SK-N-SH (cell line): Measurements from ENCODE around the gene NLGN1. TPM values are rescaled to one million over a fixed set of nuclear protein-coding genes. Genes with fewer than 3 reads are reported as not detected.

Experiments used
- CTCF ChIA-PET: fragments of 300-600, 350-600 bp; formaldehyde crosslinking; extraction: SDS; loops from one replicate; lab custom pipeline; 2021; lab: Yijun Ruan, JAX
- POLR2A ChIA-PET: fragments of 350-600 bp; sonication (Branson Sonifier 250); formaldehyde crosslinking; extraction: SDS; loops from one replicate; lab custom pipeline; 2020; ENCODE audit warnings: antibody characterized with exemption, inconsistent platforms; lab: Yijun Ruan, JAX
- DNase-seq: peaks from one replicate; pipeline ENCODE4 v3.0.0; 2012
- H2AFZ ChIP-seq: fragments of 200-600 bp; sonication (generic); 2 replicates; pipeline ENCODE4 v1.8.1; 2016; ENCODE audit warnings: antibody characterized with exemption, mild to moderate bottlenecking, low read depth
- H3F3A ChIP-seq: fragments of 200-600 bp; sonication (generic); replicated peaks from 2 replicates; pipeline ENCODE3; 2016; ENCODE audit warnings: antibody characterized with exemption, mild to moderate bottlenecking; ENCODE audit not compliant: insufficient read depth
- H3K27ac ChIP-seq, 2 experiments: fragments of 200-500 bp in 1 of 2; fragments of 200-600 bp in 1 of 2; sonication (Bioruptor generic) in 1 of 2; sonication (generic), shearing (Covaris generic) in 1 of 2; 2 replicates each; pipeline versions ENCODE4 v1.5.1 to v1.6.1; 2014 to 2016; ENCODE audit warnings: low read depth in 2 of 2, inconsistent platforms in 1 of 2, low read length in 1 of 2, mild to moderate bottlenecking in 1 of 2, mixed read lengths in 1 of 2
- H3K27me3 ChIP-seq: fragments of 200-600 bp; sonication (generic), shearing (Covaris generic); 2 replicates; pipeline ENCODE4 v1.6.1; 2016; ENCODE audit warnings: mixed run types; ENCODE audit not compliant: insufficient read depth
- H3K36me3 ChIP-seq, 2 experiments: fragments of 200-500 bp in 1 of 2; fragments of 200-600 bp in 1 of 2; sonication (Bioruptor generic) in 1 of 2; sonication (generic) in 1 of 2; replicated peaks in 1 of 2; 2 replicates each; pipeline versions ENCODE3 to v1.5.1; 2014 to 2016; ENCODE audit warnings: low read length in 1 of 2, mild to moderate bottlenecking in 1 of 2; ENCODE audit not compliant: insufficient read depth in 2 of 2, control insufficient read depth in 1 of 2
- H3K4me1 ChIP-seq, 2 experiments: fragments of 200-500 bp in 1 of 2; fragments of 200-600 bp in 1 of 2; sonication (Bioruptor generic) in 1 of 2; sonication (generic), shearing (Covaris generic) in 1 of 2; 2 replicates each; pipeline versions ENCODE4 v1.5.1 to v1.6.1; 2014 to 2016; ENCODE audit warnings: low read depth in 1 of 2, low read length in 1 of 2, mixed run types in 1 of 2; ENCODE audit not compliant: insufficient read depth in 2 of 2, control insufficient read depth in 1 of 2
- H3K4me2 ChIP-seq: fragments of 200-600 bp; sonication (generic), shearing (Covaris generic); 2 replicates; pipeline ENCODE4 v1.6.1; 2017; ENCODE audit warnings: mixed run types
- H3K4me3 ChIP-seq, 2 experiments: fragments of 200-500 bp in 1 of 2; fragments of 200-600 bp in 1 of 2; sonication (Bioruptor generic) in 1 of 2; sonication (generic), shearing (Covaris generic) in 1 of 2; 2 replicates each; pipeline versions ENCODE4 v1.5.1 to v1.8.1; 2014 to 2016; ENCODE audit warnings: low read depth in 2 of 2, inconsistent platforms in 1 of 2, low read length in 1 of 2, mild to moderate bottlenecking in 1 of 2, mixed read lengths in 1 of 2, moderate library complexity in 1 of 2
- H3K79me2 ChIP-seq: fragments of 200-600 bp; sonication (generic); 2 replicates; pipeline ENCODE4 v1.8.1; 2017; ENCODE audit warnings: mild to moderate bottlenecking; ENCODE audit not compliant: insufficient read depth
- H3K9ac ChIP-seq: fragments of 200-600 bp; sonication (generic); 2 replicates; pipeline ENCODE4 v1.6.1; 2017; ENCODE audit warnings: mixed run types
- H3K9me2 ChIP-seq: fragments of 200-600 bp; sonication (generic); 2 replicates; pipeline ENCODE4 v1.6.1; 2017; ENCODE audit warnings: mixed run types
- H3K9me3 ChIP-seq: fragments of 200-600 bp; sonication (generic); 2 replicates; pipeline ENCODE4 v1.6.1; 2017; ENCODE audit warnings: mixed run types, mild to moderate bottlenecking, moderate library complexity
- H4K20me1 ChIP-seq: fragments of 200-600 bp; sonication (generic); 2 replicates; pipeline ENCODE4 v1.6.1; 2017; ENCODE audit warnings: mild to moderate bottlenecking, mixed run types; ENCODE audit not compliant: insufficient read depth
- CHD2 ChIP-seq: fragments of 150-350 bp; IDR thresholded peaks from 2 replicates; pipeline ENCODE4 v1.6.1; 2018; ENCODE audit warnings: low read length; ENCODE audit not compliant: partially characterized antibody
- CTCF ChIP-seq: fragments of 200-600 bp; sonication (generic); IDR thresholded peaks from 2 replicates; pipeline ENCODE4 v1.6.1; 2017; ENCODE audit warnings: antibody characterized with exemption, mild to moderate bottlenecking, moderate library complexity
- ELF1 ChIP-seq: IDR thresholded peaks from 2 replicates; pipeline ENCODE4 v1.4.0; 2012
- EP300 ChIP-seq, 2 experiments: IDR thresholded peaks; 2 replicates each; pipeline versions ENCODE4 v1.4.0 to v1.6.1; 2012; ENCODE audit warnings: borderline replicate concordance in 1 of 2, low read depth in 1 of 2, low read length in 1 of 2
- EZH2phosphoT487 ChIP-seq: fragments of 200-600 bp; sonication (generic); IDR thresholded peaks from 2 replicates; pipeline ENCODE4 v1.6.1; 2017; ENCODE audit warnings: low read depth, mixed run types, mild to moderate bottlenecking, antibody characterized with exemption, moderate library complexity, borderline replicate concordance
- FOXM1 ChIP-seq: IDR thresholded peaks from 2 replicates; pipeline ENCODE4 v1.4.0; 2012; ENCODE audit warnings: low read depth, mild to moderate bottlenecking
- GATA2 ChIP-seq: sonication (generic); formaldehyde crosslinking; IDR thresholded peaks from 2 replicates; pipeline ENCODE4 v1.5.0; 2020; ENCODE audit warnings: mild to moderate bottlenecking, missing genetic modification reagents
- IRF3 ChIP-seq: fragments of 150-350 bp; IDR thresholded peaks from 2 replicates; pipeline ENCODE4 v1.6.1; 2016; ENCODE audit warnings: mild to moderate bottlenecking, low read depth, low read length
- MAX ChIP-seq: IDR thresholded peaks from 2 replicates; pipeline ENCODE4 v1.4.0; 2012; ENCODE audit warnings: low read depth
- NRF1 ChIP-seq: IDR thresholded peaks from 2 replicates; pipeline ENCODE4 v1.6.1; 2012; ENCODE audit warnings: low read depth, mild to moderate bottlenecking, low read length
- POLR2AphosphoS5 ChIP-seq: IDR thresholded peaks from 2 replicates; pipeline ENCODE4 v1.6.1; 2012; ENCODE audit warnings: low read depth, low read length
- RCOR1 ChIP-seq: fragments of 150-350 bp; IDR thresholded peaks from 2 replicates; pipeline ENCODE4 v1.6.1; 2017; ENCODE audit warnings: antibody characterized with exemption, low read length
- REST ChIP-seq: IDR thresholded peaks from 2 replicates; pipeline ENCODE4 v1.6.1; 2012; ENCODE audit warnings: mild to moderate bottlenecking, low read depth, low read length, moderate library complexity
- RFX5 ChIP-seq: IDR thresholded peaks from 2 replicates; pipeline ENCODE4 v1.6.1; 2012; ENCODE audit warnings: mild to moderate bottlenecking, improper control_type of control experiment, low read length
- SIN3A ChIP-seq: IDR thresholded peaks from 2 replicates; pipeline ENCODE4 v1.6.1; 2012; ENCODE audit warnings: low read depth, mild to moderate bottlenecking, low read length, moderate library complexity, borderline replicate concordance
- USF1 ChIP-seq: IDR thresholded peaks from 2 replicates; pipeline ENCODE4 v1.4.0; 2012; ENCODE audit warnings: low read depth, borderline replicate concordance
- YY1 ChIP-seq: IDR thresholded peaks from 2 replicates; pipeline ENCODE4 v1.4.0; 2012; ENCODE audit warnings: low read depth, mild to moderate bottlenecking
- WGBS: methylation state at CpG from one replicate; pipeline ENCODE4 v1.1.6; 2017; ENCODE audit warnings: low lambda C conversion rate; 5-methylcytosine and 5-hydroxymethylcytosine counted together
- polyA plus RNA-seq, 3 experiments: library from polyadenylated mRNA; depleted of rRNA; stranded (reverse); fragments of >200 nt; gene quantifications; 2 replicates each; pipeline ENCODE4 v1.2.3, GENCODE V29; 2012
- TF ChIP-seq, protein P1 (sequence below): IDR thresholded peaks from 2 replicates; pipeline ENCODE4 v1.4.0; 2012; ENCODE audit warnings: low read depth, borderline replicate concordance
- TF ChIP-seq, protein P2 (sequence below): fragments of 150-350 bp; IDR thresholded peaks from 2 replicates; pipeline ENCODE4 v1.6.1; 2017; ENCODE audit warnings: antibody characterized with exemption, low read length, low read depth, borderline replicate concordance

NLGN1 gene
- polyA plus RNA-seq, 1 of the 3 experiments (the other 2 are of a cell fraction) = 1.5 TPM

GRCh38 chr3:173630849-173631248, 233.3 kb downstream of the NLGN1 start:
- H3K27me3 ChIP-seq = no peaks in the 10 kb centered on the region
- H3K27ac ChIP-seq = no peak overlapping the region
- DNase-seq = no peak
- no peaks in the 10 kb centered on the region for H3K36me3 ChIP-seq
- WGBS = 80% methylated on average over 2 of the region's 2 CpGs
- H3K4me2 ChIP-seq = no peak overlapping the region
- H2AFZ ChIP-seq = no peak overlapping the region
- no peaks in the 10 kb centered on the region for H3K79me2 ChIP-seq
- peaks cover 4% of the 10 kb centered on the region for H3F3A ChIP-seq
- no peaks in the 10 kb centered on the region for H3K9me3 ChIP-seq
- POLR2A ChIA-PET = no interaction called here
- H3K4me1 ChIP-seq = no peaks in the 10 kb centered on the region; a peak in 1 of 4 replicates
- CTCF ChIA-PET = interaction anchor here (0.7 kb wide), 1 partner anchor 446 kb away, joined by 4 read pairs; no protein-coding TSS in a partner anchor
- H3K4me3 ChIP-seq = no peak overlapping the region
- H3K9me2 ChIP-seq = no peaks in the 10 kb centered on the region
- no peaks in the 10 kb centered on the region for H4K20me1 ChIP-seq
- H3K9ac ChIP-seq = no peak overlapping the region
- TF ChIP-seq, protein P1, sequence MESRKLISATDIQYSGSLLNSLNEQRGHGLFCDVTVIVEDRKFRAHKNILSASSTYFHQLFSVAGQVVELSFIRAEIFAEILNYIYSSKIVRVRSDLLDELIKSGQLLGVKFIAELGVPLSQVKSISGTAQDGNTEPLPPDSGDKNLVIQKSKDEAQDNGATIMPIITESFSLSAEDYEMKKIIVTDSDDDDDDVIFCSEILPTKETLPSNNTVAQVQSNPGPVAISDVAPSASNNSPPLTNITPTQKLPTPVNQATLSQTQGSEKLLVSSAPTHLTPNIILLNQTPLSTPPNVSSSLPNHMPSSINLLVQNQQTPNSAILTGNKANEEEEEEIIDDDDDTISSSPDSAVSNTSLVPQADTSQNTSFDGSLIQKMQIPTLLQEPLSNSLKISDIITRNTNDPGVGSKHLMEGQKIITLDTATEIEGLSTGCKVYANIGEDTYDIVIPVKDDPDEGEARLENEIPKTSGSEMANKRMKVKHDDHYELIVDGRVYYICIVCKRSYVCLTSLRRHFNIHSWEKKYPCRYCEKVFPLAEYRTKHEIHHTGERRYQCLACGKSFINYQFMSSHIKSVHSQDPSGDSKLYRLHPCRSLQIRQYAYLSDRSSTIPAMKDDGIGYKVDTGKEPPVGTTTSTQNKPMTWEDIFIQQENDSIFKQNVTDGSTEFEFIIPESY = no peak
- no peak for TF ChIP-seq RCOR1
- TF ChIP-seq ELF1 = no peak
- no peak for TF ChIP-seq CTCF
- TF ChIP-seq SIN3A = no peak
- no peak for TF ChIP-seq IRF3
- TF ChIP-seq GATA2 = no peak
- TF ChIP-seq NRF1 = no peak
- TF ChIP-seq, protein P2, sequence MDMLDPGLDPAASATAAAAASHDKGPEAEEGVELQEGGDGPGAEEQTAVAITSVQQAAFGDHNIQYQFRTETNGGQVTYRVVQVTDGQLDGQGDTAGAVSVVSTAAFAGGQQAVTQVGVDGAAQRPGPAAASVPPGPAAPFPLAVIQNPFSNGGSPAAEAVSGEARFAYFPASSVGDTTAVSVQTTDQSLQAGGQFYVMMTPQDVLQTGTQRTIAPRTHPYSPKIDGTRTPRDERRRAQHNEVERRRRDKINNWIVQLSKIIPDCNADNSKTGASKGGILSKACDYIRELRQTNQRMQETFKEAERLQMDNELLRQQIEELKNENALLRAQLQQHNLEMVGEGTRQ = no peak
- TF ChIP-seq CHD2 = no peak
- no peak for TF ChIP-seq FOXM1
- no peak for TF ChIP-seq EP300 (IDR thresholded peaks at IDR 0.05; ENCODE audit: borderline replicate concordance in 1 of 2, low read depth in 1 of 2, low read length in 1 of 2)
- TF ChIP-seq RFX5 = no peak
- no peak for TF ChIP-seq USF1
- no peak for TF ChIP-seq MAX
- no peak for TF ChIP-seq EZH2phosphoT487
- TF ChIP-seq POLR2AphosphoS5 = no peak
- TF ChIP-seq YY1 = no peak
- TF ChIP-seq REST = no peak
- TF ChIP-seq, all 33 proteins: peak for 0
